BJ (cell line): ENCODE data around the gene ELP4. TPM values are rescaled to one million over a fixed set of nuclear protein-coding genes. Genes with fewer than 3 reads are reported as not detected.

Experiments used
- CTCF ChIA-PET: fragments of 350-600 bp; formaldehyde crosslinking; extraction: SDS; loops from one replicate; lab custom pipeline; 2021; ENCODE audit warnings: antibody characterized with exemption, inconsistent platforms; lab: Yijun Ruan, JAX
- POLR2A ChIA-PET: fragments of 300-600 bp; sonication (Branson Sonifier 250); formaldehyde crosslinking; extraction: SDS; loops from one replicate; lab custom pipeline; 2021; ENCODE audit warnings: antibody characterized with exemption; lab: Charles Lee
- DNase-seq: peaks from one replicate; pipeline ENCODE4 v3.0.0-alpha.2; 2011; ENCODE audit warnings: low read depth
- H3K27me3 ChIP-seq: 2 replicates; pipeline ENCODE4 v1.6.0; 2011; ENCODE audit warnings: low read length; ENCODE audit not compliant: control insufficient read depth, insufficient read depth
- H3K36me3 ChIP-seq: 2 replicates; pipeline ENCODE4 v1.5.1; 2011; ENCODE audit warnings: low read length; ENCODE audit not compliant: control insufficient read depth, insufficient read depth
- H3K4me3 ChIP-seq: 2 replicates; pipeline ENCODE4 v1.5.1; 2011; ENCODE audit warnings: low read depth, mild to moderate bottlenecking, control low read depth, low read length
- polyA plus RNA-seq: library from polyadenylated mRNA; depleted of rRNA; stranded (reverse); fragments of >200 nt; gene quantifications from 2 replicates; pipeline ENCODE4 v1.2.3, GENCODE V29; 2011
- TF ChIP-seq, protein P1 (sequence below): IDR thresholded peaks from 2 replicates; pipeline ENCODE4 v1.5.1; 2011; ENCODE audit warnings: low read depth, mild to moderate bottlenecking, control low read depth, inconsistent platforms, low read length, moderate library complexity; ENCODE audit not compliant: insufficient read depth

The ELP4 gene
- polyA plus RNA-seq, 1 experiment = 11.8 TPM

DNA sequence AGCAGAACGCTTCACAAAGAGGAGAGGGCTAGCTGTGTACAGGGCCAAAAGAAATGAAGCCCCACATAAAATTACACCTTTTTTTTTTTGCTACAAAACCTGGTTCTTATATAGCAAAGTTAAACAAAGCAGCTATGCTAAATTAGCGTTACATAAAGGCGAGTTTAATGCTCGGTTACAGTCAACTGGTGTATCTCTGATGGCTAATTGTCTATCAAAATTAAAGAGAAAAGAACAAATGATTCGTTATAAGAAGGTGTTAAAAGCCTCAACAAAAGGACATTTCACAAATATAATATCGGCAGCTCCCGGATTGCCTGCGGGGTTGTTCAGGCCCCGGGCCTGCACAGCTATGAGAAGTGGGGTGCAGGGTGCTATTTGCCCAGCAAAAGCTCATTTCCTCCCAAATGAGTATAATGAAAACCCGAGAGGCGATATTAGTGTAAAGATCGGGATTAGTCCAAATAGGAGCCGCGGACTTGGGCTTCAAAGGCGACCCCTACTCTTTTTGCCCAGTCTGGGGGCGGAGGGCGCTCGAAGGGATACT is 314.8 kb downstream of the ELP4 start:
- Histone ChIP-seq H3K4me3 (no peak overlapping the region), H3K36me3 (no peaks in the 10 kb centered on the region), H3K27me3 (peaks cover 66% of the 10 kb centered on the region)
- ChIA-PET POLR2A (no interaction called here), CTCF (no interaction called here)
- DNase-seq = no peak
- TF ChIP-seq, protein P1, sequence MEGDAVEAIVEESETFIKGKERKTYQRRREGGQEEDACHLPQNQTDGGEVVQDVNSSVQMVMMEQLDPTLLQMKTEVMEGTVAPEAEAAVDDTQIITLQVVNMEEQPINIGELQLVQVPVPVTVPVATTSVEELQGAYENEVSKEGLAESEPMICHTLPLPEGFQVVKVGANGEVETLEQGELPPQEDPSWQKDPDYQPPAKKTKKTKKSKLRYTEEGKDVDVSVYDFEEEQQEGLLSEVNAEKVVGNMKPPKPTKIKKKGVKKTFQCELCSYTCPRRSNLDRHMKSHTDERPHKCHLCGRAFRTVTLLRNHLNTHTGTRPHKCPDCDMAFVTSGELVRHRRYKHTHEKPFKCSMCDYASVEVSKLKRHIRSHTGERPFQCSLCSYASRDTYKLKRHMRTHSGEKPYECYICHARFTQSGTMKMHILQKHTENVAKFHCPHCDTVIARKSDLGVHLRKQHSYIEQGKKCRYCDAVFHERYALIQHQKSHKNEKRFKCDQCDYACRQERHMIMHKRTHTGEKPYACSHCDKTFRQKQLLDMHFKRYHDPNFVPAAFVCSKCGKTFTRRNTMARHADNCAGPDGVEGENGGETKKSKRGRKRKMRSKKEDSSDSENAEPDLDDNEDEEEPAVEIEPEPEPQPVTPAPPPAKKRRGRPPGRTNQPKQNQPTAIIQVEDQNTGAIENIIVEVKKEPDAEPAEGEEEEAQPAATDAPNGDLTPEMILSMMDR = no peak

DNA sequence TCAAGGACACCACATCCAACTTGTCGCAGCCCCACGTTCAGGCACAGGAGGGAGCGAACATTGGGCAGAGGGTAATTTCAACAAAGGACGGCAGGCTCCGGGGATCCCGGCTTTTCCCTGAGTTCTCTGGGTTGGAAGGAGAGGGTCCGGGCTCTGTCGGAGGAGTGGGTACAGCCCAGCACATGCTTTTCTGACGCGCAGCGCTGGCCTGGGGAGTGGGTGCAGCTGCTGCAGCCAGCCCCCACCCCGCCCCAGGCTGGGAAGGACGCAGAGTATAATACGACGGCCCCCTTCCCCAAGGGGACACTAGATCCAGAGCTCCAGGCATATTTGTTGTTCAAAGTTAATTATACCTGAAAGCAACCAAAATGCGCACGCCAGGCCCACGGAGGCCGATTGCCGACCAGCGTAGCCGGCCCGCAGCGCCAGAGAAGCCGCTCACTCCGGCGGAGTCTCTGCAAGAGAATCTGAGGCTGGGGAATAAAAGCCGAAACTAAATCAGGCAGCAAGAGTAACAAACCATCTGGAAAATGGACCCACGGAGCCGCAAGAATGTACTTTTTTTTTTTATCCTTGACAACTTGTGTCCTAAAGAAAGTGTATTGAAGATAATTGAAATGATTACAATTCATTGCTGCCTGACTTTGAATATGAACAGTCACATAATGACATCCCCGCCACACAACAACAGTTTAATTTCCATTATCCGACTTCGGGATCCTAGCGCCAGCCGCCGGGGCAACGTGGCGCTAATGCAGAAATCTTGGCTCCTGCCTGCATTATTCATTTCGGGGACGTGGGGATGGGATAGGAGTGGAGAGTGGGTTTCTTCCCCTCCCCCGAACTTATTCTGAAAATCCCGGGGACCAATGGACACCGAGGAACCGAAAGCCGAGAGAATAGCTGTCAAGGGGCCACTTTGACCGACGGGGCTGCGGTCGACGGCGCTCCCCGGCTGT is 315.6 kb downstream of the ELP4 start:
- CTCF ChIA-PET = no interaction called here
- peaks cover 63% of the 10 kb centered on the region for H3K27me3 ChIP-seq
- DNase-seq = no peak
- TF ChIP-seq, protein P1 = no peak
- H3K4me3 ChIP-seq = no peak overlapping the region
- no peaks in the 10 kb centered on the region for H3K36me3 ChIP-seq
- POLR2A ChIA-PET = no interaction called here

DNA sequence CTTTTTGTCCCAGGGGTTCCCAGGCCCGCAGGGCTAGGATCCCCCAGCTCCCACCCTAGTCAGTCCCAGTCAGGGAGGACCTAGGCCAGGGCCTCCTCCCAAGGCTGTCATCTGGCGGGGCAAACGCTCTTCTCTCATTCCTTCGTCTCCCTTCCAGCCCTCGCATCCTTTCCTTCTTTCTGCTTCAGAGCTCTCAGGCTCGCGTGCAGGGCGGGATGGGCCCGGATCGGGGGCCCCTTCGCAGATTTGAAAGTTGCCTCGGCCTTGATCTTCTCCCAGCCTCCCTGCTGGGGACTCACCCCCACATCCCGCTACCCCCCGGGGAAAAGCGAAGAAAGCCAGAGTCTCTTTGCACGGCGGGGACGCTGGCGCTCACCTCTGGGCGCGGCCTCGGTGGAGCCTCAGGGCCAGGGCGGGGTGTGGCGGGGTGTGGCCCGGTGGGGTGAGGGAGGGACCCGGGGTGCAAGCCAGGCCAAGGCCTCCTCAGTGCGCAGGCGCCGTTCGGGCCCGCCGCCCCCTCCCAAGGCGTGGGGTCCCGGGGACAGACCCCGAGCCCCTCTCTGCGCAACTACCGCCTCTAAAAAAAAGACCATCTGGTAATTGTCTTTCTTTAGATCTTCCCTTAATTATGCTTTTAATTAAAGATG is 316.4 kb downstream of the ELP4 start:
- POLR2A ChIA-PET = no interaction called here
- no peaks in the 10 kb centered on the region for H3K36me3 ChIP-seq
- TF ChIP-seq, protein P1 = no peak
- peaks cover 62% of the 10 kb centered on the region for H3K27me3 ChIP-seq
- H3K4me3 ChIP-seq = no peak overlapping the region
- CTCF ChIA-PET = no interaction called here
- DNase-seq = no peak

DNA sequence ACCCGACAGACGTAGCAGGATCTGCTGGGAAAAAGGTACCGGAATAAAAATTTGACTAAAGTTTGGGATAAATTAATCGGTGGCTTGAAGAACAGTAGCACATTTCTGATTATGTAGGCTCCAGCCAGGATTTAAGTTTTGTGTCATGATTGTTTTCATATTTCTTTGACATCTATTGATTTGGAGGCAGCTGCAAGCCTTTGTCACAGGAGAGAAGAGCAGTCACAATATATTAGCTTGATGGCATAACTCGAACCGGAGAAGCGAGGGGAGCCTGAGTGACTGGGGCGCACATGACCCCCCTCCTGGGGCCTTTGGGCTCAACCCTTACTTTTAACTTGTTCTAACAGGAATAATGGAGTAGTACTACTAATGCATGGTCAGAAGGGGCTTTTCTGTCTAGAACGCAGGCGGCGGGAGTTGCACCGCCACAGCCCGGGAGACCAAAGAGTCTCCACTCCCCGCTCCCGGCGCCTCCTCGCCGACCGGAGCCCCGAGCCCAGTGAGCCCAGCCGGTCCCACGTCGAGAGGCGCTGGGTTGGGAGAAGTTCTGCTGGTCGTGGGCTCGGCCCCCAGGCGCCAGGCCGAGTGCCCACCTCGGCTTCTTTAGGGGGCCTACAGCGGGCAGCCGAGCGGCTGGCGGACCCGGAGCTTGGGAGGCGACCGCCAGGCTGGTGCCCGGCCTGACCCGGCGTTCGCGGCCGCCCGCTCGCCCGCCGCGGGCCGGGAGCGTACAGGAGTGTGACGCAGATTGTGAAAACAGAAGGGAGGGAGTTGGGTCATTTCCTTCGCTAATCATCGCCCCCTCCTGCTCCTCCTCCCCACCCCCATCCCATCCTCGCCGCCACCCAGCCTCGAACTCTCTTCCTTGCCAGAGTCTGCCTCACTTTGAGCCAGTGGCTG is 317.2 kb downstream of the ELP4 start:
- CTCF ChIA-PET = interaction anchor here (1.1 kb wide), 1 partner anchor 23 kb away, joined by 3 read pairs; no protein-coding TSS in a partner anchor
- DNase-seq = no peak
- peaks cover 62% of the 10 kb centered on the region for H3K27me3 ChIP-seq
- H3K36me3 ChIP-seq = no peaks in the 10 kb centered on the region
- no peak overlapping the region for H3K4me3 ChIP-seq
- TF ChIP-seq, protein P1 = no peak
- POLR2A ChIA-PET = no interaction called here
